Measurements from ENCODE around the gene NF1.

The NF1 gene

DNA sequence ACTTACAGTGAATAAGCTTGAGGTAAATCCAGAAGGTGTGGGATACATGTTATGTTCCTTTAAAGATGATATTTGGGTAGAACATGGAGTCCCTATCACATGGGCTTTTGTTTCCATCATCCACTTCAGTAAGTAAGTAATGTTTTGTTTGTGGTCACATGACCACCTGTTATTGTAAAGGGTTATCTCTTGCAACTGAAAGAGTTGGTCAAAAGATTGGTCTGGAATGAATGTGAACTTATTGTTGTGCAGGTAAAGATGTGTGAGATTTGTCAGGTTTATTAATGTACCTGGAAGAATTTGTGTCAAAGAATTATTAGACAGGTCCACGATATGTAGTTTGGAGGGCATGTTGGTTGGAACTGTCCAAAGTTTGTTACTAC lies 200.7 kb downstream of the NF1 start:
- H4K20me1 ChIP-seq (ENCODE audit: insufficient read depth, low read length): no peaks in the 10 kb centered on the region
- H3K4me2 ChIP-seq (ENCODE audit: low read length): no peak overlapping the region
- no peaks in the 10 kb centered on the region for H3K79me2 ChIP-seq (ENCODE audit: low read length)
- peaks cover 12% of the 10 kb centered on the region for H3K4me1 ChIP-seq (ENCODE audit: low read length)
- no peaks in the 10 kb centered on the region for H3K27me3 ChIP-seq (ENCODE audit: low read depth, low read length)
- H2AFZ ChIP-seq (ENCODE audit: low read depth, low read length): no peak overlapping the region
- TF ChIP-seq EZH2phosphoT487 (IDR thresholded peaks at IDR 0.05; ENCODE audit: low read depth): no peak
- TF ChIP-seq, protein P1, sequence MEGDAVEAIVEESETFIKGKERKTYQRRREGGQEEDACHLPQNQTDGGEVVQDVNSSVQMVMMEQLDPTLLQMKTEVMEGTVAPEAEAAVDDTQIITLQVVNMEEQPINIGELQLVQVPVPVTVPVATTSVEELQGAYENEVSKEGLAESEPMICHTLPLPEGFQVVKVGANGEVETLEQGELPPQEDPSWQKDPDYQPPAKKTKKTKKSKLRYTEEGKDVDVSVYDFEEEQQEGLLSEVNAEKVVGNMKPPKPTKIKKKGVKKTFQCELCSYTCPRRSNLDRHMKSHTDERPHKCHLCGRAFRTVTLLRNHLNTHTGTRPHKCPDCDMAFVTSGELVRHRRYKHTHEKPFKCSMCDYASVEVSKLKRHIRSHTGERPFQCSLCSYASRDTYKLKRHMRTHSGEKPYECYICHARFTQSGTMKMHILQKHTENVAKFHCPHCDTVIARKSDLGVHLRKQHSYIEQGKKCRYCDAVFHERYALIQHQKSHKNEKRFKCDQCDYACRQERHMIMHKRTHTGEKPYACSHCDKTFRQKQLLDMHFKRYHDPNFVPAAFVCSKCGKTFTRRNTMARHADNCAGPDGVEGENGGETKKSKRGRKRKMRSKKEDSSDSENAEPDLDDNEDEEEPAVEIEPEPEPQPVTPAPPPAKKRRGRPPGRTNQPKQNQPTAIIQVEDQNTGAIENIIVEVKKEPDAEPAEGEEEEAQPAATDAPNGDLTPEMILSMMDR (IDR thresholded peaks at IDR 0.05; ENCODE audit: low read depth, low read length): no peak
- no peak overlapping the region for H3K27ac ChIP-seq (ENCODE audit: low read length)
- H3K4me3 ChIP-seq (ENCODE audit: low read length): no peak overlapping the region
- no peak overlapping the region for H3K9ac ChIP-seq (ENCODE audit: low read length)
- H3K9me3 ChIP-seq (ENCODE audit: insufficient read depth, low read length): no peaks in the 10 kb centered on the region
- peaks cover 3% of the 10 kb centered on the region for H3K36me3 ChIP-seq (replicated peaks; ENCODE audit: low read depth, low read length)

DNA sequence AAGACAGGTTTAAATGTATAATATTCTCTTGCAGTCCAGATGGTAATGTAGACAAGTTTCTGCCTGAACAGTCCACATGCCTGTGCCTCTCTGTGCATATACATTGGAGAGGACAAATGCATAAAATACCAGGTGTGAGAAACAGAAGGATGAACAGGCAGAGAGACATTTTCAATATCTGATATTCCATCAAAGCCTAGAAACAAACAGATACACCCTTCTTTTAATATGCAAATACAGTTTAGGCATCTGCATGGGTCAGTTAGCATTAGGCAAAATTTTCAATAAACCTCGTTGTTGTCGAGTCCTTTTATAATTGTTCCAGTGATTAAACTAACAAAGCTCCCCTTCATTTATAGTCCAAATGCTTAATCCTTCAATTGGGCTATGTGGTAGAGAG lies 201.4 kb downstream of the NF1 start:
- TF ChIP-seq, protein P1 (IDR thresholded peaks at IDR 0.05; ENCODE audit: low read depth, low read length): no peak
- TF ChIP-seq EZH2phosphoT487 (IDR thresholded peaks at IDR 0.05; ENCODE audit: low read depth): no peak
- H3K9me3 ChIP-seq (ENCODE audit: insufficient read depth, low read length): no peaks in the 10 kb centered on the region
- H3K79me2 ChIP-seq (ENCODE audit: low read length): no peaks in the 10 kb centered on the region
- no peak overlapping the region for H3K4me2 ChIP-seq (ENCODE audit: low read length)
- H4K20me1 ChIP-seq (ENCODE audit: insufficient read depth, low read length): no peaks in the 10 kb centered on the region
- peaks cover 12% of the 10 kb centered on the region for H3K4me1 ChIP-seq (ENCODE audit: low read length)
- H3K4me3 ChIP-seq (ENCODE audit: low read length): no peak overlapping the region
- no peak overlapping the region for H3K9ac ChIP-seq (ENCODE audit: low read length)
- peaks cover 3% of the 10 kb centered on the region for H3K36me3 ChIP-seq (replicated peaks; ENCODE audit: low read depth, low read length)
- H3K27me3 ChIP-seq (ENCODE audit: low read depth, low read length): no peaks in the 10 kb centered on the region
- H3K27ac ChIP-seq (ENCODE audit: low read length): no peak overlapping the region
- no peak overlapping the region for H2AFZ ChIP-seq (ENCODE audit: low read depth, low read length)

DNA sequence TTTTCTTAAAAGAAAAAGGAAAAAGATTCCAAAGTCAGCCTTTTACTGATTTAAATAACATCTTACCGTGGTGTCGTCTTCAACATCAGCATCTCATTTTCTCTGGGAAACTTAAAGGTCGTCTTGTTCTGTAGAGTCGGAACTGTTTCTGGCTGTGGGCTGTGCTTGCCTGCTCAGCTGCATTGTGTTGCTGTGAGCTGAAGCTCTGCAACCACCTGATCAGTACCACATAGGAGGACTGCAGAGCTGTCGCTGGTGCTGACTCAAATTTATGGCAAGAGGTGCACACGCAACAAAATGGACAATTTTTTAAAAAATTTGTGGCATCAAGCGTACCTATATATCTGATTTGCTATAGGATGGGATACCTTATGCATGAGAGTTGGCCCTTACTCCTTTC lies 202.3 kb downstream of the NF1 start, which contains the start of gene OMG:
Gene OMG (minus strand): TSS at position 150 of the 400 bp plus-strand sequence. CDS start 908 bp downstream, outside the sequence.
- TF ChIP-seq EZH2phosphoT487 (IDR thresholded peaks at IDR 0.05; ENCODE audit: low read depth): no peak
- TF ChIP-seq, protein P1 (IDR thresholded peaks at IDR 0.05; ENCODE audit: low read depth, low read length): no peak
- Histone ChIP-seq H3K4me3 (ENCODE audit: low read length) (no peak within 1 kb of the TSS), H3K4me1 (ENCODE audit: low read length) (peaks cover 10% of the 10 kb centered on the region), H3K79me2 (ENCODE audit: low read length) (no peaks in the 10 kb centered on the region), H3K9me3 (ENCODE audit: insufficient read depth, low read length) (no peaks in the 10 kb centered on the region), H3K27me3 (ENCODE audit: low read depth, low read length) (no peaks in the 10 kb centered on the region), H3K27ac (ENCODE audit: low read length) (no peak within 1 kb of the TSS), H3K9ac (ENCODE audit: low read length) (no peak within 1 kb of the TSS), H3K4me2 (ENCODE audit: low read length) (no peak within 1 kb of the TSS), H4K20me1 (ENCODE audit: insufficient read depth, low read length) (no peaks in the 10 kb centered on the region), H2AFZ (ENCODE audit: low read depth, low read length) (no peak within 1 kb of the TSS), H3K36me3 (replicated peaks; ENCODE audit: low read depth, low read length) (no peaks in the 10 kb centered on the region)

DNA sequence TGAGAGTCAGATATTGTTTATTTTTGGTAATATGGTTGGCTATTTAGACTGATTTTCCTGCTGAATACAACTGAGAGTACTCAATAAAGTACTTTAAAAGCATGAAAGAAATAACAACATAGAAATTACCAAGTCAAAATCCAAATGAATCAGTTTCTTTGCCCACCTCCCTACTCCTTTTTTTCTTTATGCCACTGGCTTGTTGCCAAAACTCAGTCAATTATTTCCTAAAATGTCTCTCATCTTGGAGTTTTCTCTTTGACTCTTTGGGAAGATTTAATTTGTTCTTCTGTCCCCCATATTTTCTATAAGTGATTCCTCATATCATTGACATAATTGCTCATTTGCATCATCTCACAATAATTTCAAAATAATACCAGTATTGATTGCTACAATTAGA lies 204.8 kb downstream of the NF1 start:
- no peak overlapping the region for H3K4me2 ChIP-seq (ENCODE audit: low read length)
- H3K4me3 ChIP-seq (ENCODE audit: low read length): no peak overlapping the region
- H3K27me3 ChIP-seq (ENCODE audit: low read depth, low read length): no peaks in the 10 kb centered on the region
- H3K9ac ChIP-seq (ENCODE audit: low read length): no peak overlapping the region
- peaks cover under 1% of the 10 kb centered on the region; the same call in 1 of the 2 replicates for H4K20me1 ChIP-seq (ENCODE audit: insufficient read depth, low read length)
- H3K79me2 ChIP-seq (ENCODE audit: low read length): peaks cover 6% of the 10 kb centered on the region
- no peak overlapping the region for H2AFZ ChIP-seq (ENCODE audit: low read depth, low read length)
- H3K4me1 ChIP-seq (ENCODE audit: low read length): peaks cover 4% of the 10 kb centered on the region; the same call in 1 of the 2 replicates
- no peak overlapping the region for H3K27ac ChIP-seq (ENCODE audit: low read length)
- peaks cover 19% of the 10 kb centered on the region for H3K36me3 ChIP-seq (replicated peaks; ENCODE audit: low read depth, low read length)
- H3K9me3 ChIP-seq (ENCODE audit: insufficient read depth, low read length): no peaks in the 10 kb centered on the region
- TF ChIP-seq, protein P1 (IDR thresholded peaks at IDR 0.05; ENCODE audit: low read depth, low read length): no peak
- no peak for TF ChIP-seq EZH2phosphoT487 (IDR thresholded peaks at IDR 0.05; ENCODE audit: low read depth)

Data from OCI-LY3 (cell line).